MG63 (cell line): Measurements from ENCODE around the gene CALHM2. TPM values are rescaled to one million over a fixed set of nuclear protein-coding genes. Genes with fewer than 3 reads are reported as not detected.
A peak's percentile ranks its signal among the peaks of the same experiment; 100 is the strongest.

Experiments used
- DNase-seq: peaks from one replicate; pipeline ENCODE4 v3.0.0-alpha.2; 2020
- H3K27me3 ChIP-seq: fragments of 250-450 bp; sonication (Bioruptor Pico); 2 replicates; pipeline ENCODE4 v1.5.1; 2020; ENCODE audit warnings: mild to moderate bottlenecking, moderate library complexity
- H3K36me3 ChIP-seq: fragments of 250-450 bp; sonication (Bioruptor Pico); 2 replicates; pipeline ENCODE4 v1.5.1; 2020; ENCODE audit warnings: mild to moderate bottlenecking, moderate library complexity
- H3K4me3 ChIP-seq: fragments of 250-450 bp; sonication (Bioruptor Pico); 2 replicates; pipeline ENCODE4 v1.5.1; 2020; ENCODE audit warnings: mild to moderate bottlenecking, moderate library complexity
- H3K9me3 ChIP-seq: fragments of 250-450 bp; sonication (Bioruptor Pico); 2 replicates; pipeline ENCODE4 v1.5.1; 2020; ENCODE audit warnings: mild to moderate bottlenecking, moderate library complexity
- total RNA-seq: library from RNA; depleted of rRNA; stranded (reverse); fragments of >200 nt; shearing (Covaris generic); gene quantifications from 2 replicates; pipeline ENCODE4 v1.2.3, GENCODE V29; 2014; ENCODE audit warnings: low replicate concordance

CALHM2 gene
- total RNA-seq, 1 experiment from 2014 or later, result not detected

DNA sequence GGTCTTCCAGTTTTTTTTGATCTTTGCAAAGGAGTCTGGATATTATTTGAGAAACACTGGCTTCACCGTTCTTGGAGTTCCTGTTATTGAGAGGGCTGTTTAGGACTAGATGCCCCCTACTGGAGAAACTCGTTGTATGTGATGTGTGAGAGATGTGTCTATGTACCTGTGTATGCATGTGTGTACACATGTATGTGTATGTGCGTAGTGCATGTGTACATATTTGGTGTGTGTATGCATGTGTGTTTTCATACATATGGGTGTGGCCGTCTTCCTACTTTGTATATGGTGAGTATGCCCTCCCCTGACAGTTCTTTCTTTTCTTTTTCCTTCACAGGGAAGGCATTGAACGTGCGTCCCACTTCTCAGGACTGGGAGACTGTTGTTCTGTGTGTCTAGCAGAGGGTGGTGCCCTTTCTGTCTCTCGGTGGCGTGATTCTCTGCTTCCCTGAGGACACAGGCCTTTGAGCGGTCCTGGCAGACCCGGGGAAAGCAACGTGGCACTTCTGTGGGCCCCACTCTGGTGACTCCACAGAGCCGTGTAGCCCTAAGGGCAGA is 29.9 kb upstream of the CALHM2 start:
- DNase-seq, result no peak
- Histone ChIP-seq H3K27me3 (no peaks in the 10 kb centered on the region), H3K4me3 (no peak overlapping the region), H3K36me3 (no peaks in the 10 kb centered on the region), H3K9me3 (no peaks in the 10 kb centered on the region)

DNA sequence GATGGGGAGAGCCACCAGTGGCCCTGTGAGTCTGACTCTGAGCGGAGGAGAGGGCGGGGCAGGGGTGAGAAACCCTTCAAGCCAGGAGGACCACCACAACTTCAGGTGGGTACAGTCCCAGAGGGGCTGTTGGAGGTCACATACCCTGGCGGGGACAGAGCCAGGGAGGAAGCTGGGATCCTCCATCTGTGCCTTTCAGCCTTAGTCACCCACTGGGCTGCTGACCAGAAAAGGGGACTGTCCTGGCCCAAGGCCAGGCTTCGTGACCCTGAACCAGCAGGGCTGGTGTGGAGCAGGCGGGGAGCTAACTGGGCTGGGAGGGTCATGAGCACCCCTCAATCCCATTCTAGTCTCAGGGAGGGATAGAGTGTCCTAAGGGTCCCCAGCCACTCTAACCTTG is 28.4 kb upstream of the CALHM2 start:
- Histone ChIP-seq H3K36me3 (no peaks in the 10 kb centered on the region), H3K27me3 (no peaks in the 10 kb centered on the region), H3K4me3 (no peak overlapping the region), H3K9me3 (no peaks in the 10 kb centered on the region)
- DNase-seq, result peak; percentile 52

DNA sequence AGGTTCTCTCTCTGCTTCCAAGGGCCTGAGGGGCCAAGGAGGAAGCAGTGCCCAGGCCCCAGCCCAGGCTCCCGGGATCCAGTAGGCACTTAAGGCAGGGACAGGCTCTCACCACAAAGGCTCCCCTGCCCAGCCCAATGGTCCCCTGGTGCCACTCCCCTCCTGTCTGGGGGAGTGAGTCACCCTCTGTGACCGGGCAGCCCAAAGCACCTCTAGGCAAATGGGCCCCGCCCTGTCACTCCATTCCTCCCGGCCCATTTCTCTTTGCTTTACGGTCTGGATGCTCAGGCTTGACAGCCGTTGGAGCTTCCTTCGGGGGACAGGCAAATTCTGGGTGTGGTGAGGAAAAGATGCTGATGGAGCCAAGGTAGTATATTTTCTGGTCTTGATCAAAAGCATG is 27.0 kb upstream of the CALHM2 start, which contains the start of gene CALHM3:
TSS of gene CALHM3 (minus strand) at position 106 of the 400 bp plus-strand sequence. CDS start 208 bp downstream, outside the sequence.
- Histone ChIP-seq H3K36me3 (no peaks in the 10 kb centered on the region), H3K4me3 (no peak within 1 kb of the TSS), H3K27me3 (no peaks in the 10 kb centered on the region), H3K9me3 (no peaks in the 10 kb centered on the region)
- peak; percentile 42 for DNase-seq

DNA sequence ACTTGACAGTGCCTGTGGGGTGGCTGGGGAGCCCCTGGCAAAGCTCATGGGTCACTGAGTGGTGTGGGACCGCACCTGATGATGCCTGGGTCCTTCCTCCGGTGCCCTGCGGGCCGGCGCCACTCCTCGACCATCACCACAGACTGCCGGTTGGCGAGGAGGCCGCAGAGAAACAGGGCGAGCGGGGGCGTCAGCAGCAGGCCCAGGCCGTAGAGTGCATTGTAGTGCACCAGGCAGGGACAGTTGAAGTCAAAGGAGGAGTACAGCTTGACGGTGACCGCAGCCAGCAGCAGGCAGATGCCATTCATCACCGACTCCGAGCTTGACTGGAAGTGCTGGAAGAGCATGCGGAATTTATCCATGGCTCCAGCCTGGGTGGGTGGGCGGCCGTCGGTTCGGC is 26.5 kb upstream of the CALHM2 start:
- Histone ChIP-seq H3K27me3 (no peaks in the 10 kb centered on the region), H3K9me3 (no peaks in the 10 kb centered on the region), H3K4me3 (no peak overlapping the region), H3K36me3 (no peaks in the 10 kb centered on the region)
- DNase-seq, result no peak

DNA sequence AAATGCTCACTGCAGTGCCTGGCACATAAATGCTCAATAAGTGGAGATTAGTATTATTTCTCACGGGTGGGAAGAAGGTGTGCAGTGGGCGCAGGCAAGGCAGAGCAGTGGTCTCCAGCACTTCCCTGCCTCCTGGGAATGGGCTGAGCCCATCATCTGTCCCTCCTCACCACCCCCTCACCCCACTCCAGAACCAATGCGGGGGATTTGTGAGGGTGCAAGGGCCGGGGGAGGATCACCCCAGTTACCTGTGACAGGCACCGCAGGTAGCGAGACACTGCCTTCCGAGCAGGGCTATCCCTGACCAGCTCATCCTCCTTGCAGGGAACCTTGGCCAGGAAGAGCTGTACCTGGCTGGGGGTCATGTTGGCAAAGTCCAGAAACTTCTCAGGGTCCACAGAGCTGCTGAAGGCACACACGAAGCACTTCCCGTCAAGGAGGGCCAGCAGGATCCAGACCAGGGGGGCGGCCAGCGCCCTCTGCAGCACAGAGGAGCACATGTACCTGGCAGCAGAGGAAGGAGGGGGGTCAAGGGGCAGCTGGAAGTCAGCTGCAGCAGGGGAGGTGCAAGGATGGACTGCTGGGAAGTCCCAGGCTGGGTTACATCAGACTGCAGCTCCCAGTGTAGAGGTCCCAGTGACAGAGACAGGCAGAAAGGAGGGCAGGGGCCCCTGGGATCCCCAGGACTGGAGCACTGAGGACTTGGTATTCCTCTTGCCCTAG is 24.0 kb upstream of the CALHM2 start:
- H3K27me3 ChIP-seq, result no peaks in the 10 kb centered on the region
- no peak overlapping the region for H3K4me3 ChIP-seq
- H3K9me3 ChIP-seq, result no peaks in the 10 kb centered on the region
- no peaks in the 10 kb centered on the region for H3K36me3 ChIP-seq
- DNase-seq, result no peak

DNA sequence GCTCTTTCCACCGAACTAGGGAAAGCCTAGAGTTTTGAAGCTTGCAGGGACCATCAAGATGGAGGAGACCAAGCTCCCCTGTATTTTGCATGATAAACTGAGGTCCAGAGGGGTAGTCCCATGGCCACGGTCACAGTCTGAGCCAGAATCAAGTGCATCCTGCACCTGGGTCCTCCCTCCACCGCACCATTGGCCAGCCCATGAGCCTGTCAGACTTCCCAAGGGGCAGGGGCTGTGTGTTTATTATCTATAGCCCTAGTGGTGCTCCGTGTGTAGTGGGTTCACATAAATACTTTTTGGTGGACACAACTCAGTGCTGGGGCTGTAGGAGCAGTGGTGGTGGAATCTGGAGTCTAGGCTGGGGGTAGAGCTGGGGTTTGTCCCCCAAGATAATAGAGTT is 23.3 kb upstream of the CALHM2 start:
- Histone ChIP-seq H3K9me3 (no peaks in the 10 kb centered on the region), H3K36me3 (no peaks in the 10 kb centered on the region), H3K4me3 (no peak overlapping the region), H3K27me3 (no peaks in the 10 kb centered on the region)
- no peak for DNase-seq

DNA sequence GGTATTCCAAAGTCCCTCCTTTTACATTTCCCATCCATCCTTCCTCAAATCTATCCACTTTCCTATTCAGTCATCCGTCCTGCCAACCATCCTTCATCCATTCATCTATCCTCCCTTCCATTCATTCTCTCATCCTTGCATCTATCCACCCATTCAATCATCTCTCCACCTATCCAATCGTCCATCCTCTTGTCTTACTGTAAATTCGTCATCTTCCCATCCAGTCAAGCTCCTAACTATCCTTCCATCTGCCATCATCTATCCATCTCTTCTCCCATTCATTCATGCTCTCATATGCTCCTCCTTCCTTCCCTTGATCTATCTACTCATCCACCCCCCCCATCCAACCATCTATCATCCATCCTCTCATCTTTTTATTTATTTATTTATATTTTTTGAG is 21.9 kb upstream of the CALHM2 start:
- H3K4me3 ChIP-seq, result no peak overlapping the region
- no peaks in the 10 kb centered on the region for H3K36me3 ChIP-seq
- no peak for DNase-seq
- no peaks in the 10 kb centered on the region for H3K27me3 ChIP-seq
- no peaks in the 10 kb centered on the region for H3K9me3 ChIP-seq

DNA sequence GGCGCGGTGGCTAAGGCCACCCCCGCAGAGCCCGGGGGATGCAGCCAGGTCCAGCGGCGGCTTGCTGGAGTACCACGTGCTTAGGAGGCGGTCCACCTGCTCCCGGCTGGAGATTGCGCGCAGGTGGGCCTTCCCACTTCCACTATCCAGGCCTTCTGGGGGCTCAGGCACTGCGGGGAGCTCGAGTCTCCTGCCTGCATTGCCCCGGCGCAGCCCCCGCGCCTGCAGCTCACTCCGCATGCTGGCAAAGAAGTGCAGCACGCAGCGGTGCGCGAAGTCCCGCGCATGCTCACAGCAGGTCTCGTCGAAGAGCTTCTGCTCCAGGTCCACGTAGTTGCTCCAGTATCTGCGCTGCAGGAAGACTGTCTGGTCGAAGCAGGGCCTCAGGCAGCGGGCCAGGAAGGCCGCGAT is 21.1 kb upstream of the CALHM2 start:
- Histone ChIP-seq H3K4me3 (no peak overlapping the region), H3K9me3 (no peaks in the 10 kb centered on the region), H3K36me3 (no peaks in the 10 kb centered on the region), H3K27me3 (no peaks in the 10 kb centered on the region)
- DNase-seq, result no peak

DNA sequence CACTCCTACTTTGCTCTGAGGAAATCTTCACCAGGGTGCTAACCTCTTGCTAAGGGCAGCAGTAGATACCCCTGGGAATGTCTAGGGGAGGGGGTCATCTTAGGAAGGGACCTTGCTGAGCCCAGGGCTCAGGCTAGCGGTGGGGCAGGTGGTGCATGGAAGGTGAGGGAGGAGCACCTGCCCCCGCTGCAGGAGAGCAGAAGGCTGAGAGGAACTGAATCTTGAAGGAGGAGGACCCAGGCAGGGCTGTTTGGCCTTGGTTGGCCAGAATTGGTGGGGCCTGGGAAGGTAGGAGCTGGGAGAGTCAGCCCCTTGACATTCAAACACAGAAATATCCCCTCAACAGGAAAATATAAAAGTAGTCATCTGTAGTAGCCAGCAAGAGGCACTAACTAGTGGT is 19.8 kb upstream of the CALHM2 start:
- Histone ChIP-seq H3K27me3 (no peaks in the 10 kb centered on the region), H3K9me3 (no peaks in the 10 kb centered on the region), H3K4me3 (no peak overlapping the region), H3K36me3 (no peaks in the 10 kb centered on the region)
- DNase-seq, result no peak

DNA sequence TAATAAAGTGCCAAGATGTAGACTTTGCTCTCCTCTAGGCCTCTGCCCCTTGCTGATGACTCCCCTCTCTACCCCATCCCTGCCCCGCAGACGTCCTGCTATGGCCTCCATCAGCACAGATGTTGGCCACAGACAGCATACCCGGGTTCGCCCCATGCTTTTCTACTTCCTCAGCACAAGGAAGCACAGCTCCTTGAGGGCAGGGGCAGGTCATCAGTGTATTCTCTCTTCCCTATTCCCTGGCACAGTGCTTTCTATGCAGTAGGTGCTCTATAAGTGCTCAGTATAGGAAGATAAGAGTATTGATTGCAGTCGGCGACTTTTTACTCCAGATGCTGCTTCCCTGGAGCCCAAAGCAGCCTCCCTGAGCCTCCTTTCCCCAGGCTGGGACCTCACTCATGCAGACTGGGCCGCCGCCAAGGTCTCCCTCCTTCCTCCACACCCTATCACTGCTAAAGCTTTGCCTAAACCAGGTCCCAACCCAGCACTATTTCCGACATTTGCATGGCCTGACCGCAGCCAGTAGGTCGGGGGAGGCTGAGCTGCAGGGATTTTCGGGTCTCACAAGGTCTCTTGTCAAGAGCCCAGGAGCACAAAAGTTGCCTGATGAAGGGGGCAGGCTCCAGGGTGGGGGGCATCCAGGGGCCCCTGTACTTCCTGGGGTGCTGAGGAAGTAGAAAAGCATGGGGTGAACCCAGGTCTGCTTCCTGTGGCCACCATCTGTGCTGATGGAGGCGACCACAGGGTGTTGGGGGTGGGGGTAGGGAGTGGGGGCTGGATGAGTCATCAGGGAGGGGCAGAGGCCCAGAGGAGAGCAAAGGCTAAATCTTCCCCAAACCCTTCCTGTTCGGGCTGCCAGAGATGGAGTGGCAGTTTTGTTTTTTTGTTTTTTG is 18.8 kb upstream of the CALHM2 start:
- Histone ChIP-seq H3K27me3 (no peaks in the 10 kb centered on the region), H3K9me3 (no peaks in the 10 kb centered on the region), H3K36me3 (no peaks in the 10 kb centered on the region), H3K4me3 (no peak overlapping the region)
- no peak for DNase-seq

DNA sequence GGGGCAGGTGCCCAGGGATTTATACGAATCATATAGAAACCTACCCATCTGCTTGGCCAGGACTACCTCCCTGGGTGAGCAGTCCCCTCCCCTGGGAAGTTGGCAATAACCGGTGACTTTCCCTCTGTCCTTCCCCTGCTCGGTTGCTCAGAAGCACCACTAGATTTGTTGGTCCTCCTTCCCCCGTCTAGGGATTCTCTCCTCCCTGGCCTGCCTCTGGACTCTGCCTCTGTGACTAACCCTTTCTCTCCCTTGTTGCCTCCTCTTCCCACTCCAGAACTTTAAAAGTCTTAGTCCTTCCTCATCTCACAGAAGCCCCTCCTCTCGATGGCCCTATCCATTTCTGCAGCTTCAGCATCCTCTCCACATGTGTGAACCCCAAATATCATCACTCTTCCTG is 17.0 kb upstream of the CALHM2 start:
- DNase-seq, result no peak
- Histone ChIP-seq H3K27me3 (no peaks in the 10 kb centered on the region), H3K9me3 (no peaks in the 10 kb centered on the region), H3K4me3 (no peak overlapping the region), H3K36me3 (no peaks in the 10 kb centered on the region)

DNA sequence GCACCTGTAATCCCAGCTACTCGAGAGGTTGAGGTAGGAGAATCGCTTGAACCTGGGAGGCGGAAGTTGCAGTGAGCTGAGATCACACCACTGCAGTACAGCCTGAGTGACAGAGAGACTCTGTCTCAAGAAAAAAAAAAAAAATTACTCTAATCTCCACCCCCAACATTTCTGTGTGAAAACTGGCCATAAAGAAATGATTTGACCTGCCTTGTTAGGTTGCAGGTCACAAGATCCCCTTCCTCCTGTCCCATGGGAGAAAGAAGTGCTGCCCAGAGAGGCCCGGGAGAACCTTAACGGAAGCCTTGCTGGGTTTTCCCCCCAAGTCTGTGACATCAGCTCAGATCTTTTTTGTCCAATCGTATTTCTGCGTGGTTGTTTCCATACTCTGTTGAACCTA is 15.2 kb upstream of the CALHM2 start:
- Histone ChIP-seq H3K9me3 (no peaks in the 10 kb centered on the region), H3K36me3 (no peaks in the 10 kb centered on the region), H3K27me3 (no peaks in the 10 kb centered on the region), H3K4me3 (no peak overlapping the region)
- DNase-seq, result no peak

DNA sequence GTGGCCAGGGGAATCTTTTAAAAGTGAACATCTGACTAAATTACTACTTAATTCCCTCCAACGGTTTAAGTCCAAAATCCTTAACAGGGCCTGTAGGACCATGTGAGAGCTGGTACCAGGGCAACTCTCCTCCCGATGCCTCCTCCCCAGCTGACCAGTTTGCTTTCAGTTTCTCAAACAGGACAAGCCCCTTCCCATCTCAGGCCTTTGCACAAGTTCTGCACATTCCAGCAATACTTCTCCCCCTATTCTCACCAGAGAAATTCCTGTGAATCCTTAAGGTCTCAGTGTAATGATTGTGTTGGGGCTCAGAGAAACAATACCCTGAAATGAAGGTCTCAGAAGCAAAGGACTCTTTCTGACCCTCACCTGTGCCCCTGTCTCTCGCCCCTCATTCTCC is 14.6 kb upstream of the CALHM2 start:
- Histone ChIP-seq H3K9me3 (no peaks in the 10 kb centered on the region), H3K36me3 (no peaks in the 10 kb centered on the region)
- no peak for DNase-seq

DNA sequence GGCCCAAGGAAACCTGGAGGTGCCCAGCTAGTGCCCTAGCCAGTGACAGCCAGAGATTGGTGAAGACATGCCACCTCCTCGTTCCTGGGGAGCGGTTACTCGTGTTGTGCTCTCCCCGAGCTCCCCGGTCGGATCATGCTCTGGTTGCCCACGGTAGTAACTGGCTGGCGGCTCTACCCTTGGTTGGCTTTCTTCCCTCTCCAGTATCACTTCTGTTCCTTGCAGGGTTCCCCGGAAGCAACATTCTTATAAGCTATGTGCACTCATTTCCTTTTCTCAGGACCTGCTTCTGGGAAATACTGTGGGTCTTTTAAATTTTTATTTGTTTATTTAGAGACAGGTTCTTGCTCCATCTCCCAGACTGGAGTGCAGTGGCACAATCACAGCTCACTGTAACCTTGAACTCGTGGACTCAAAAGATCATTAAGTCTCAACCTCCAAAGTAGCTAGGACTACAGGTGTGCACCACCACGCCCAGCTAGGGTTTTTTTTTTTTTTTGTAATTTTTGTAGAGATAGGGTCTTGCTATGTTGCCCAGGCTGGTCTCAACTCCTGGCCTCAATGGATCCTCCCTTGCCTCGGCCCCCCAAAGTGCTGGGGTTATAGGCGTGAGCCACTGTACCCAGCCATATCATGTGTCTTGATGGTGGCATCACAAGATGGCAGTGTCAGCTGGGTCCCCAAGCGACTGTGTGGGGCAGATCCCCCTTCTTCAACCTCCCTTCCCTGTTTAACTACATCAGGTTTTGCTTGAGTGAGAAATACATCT is 13.4 kb upstream of the CALHM2 start:
- no peak overlapping the region for H3K4me3 ChIP-seq
- no peaks in the 10 kb centered on the region for H3K36me3 ChIP-seq
- no peaks in the 10 kb centered on the region for H3K9me3 ChIP-seq
- no peaks in the 10 kb centered on the region for H3K27me3 ChIP-seq
- no peak for DNase-seq

More for the DNA sequence above, 14.6 kb upstream of the CALHM2 start:
- H3K4me3 ChIP-seq, result no peak overlapping the region
- H3K27me3 ChIP-seq, result no peaks in the 10 kb centered on the region

DNA sequence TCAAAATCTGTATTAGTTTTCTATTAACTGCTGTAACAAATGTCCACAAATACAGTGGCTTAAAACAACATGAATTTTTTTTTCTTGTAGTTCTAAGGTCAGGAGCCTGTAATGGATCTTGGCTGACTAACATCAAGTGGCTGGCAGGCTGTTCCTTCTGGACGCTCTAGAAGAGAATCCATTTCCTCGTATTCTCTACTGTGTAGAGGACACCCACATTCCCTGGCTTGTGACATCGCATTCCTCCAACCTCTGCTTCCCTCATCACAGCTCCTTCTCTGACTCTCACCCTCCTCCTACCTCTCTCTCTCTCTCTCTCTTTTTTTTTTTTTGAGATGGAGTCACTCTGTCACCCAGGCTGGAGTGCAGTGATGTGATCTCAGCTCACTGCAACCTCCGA is 11.3 kb upstream of the CALHM2 start:
- H3K9me3 ChIP-seq, result no peaks in the 10 kb centered on the region
- no peaks in the 10 kb centered on the region for H3K36me3 ChIP-seq
- no peak for DNase-seq
- H3K4me3 ChIP-seq, result no peak overlapping the region
- H3K27me3 ChIP-seq, result no peaks in the 10 kb centered on the region

DNA sequence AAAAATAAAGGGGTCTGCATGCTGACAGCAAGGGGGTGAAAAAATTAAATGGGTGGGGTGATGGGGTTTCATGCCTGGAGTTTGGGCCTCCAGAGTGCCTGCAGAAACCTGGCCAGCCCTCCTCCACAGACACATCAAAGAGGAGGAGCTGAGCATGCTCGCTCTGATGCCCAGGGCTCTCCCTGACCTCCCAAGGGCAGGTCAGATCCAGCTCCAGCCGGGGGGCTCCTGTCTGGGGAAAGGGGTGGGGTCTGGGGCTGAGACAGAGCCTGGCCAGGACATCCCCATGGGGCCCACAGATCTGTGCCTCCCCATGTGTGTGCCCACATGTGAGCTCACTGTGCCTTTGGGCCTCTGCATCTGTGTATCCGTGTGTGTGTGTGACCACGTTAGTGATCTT is 7.4 kb upstream of the CALHM2 start:
- DNase-seq, result no peak
- Histone ChIP-seq H3K27me3 (no peaks in the 10 kb centered on the region), H3K4me3 (no peak overlapping the region), H3K9me3 (no peaks in the 10 kb centered on the region), H3K36me3 (no peaks in the 10 kb centered on the region)

DNA sequence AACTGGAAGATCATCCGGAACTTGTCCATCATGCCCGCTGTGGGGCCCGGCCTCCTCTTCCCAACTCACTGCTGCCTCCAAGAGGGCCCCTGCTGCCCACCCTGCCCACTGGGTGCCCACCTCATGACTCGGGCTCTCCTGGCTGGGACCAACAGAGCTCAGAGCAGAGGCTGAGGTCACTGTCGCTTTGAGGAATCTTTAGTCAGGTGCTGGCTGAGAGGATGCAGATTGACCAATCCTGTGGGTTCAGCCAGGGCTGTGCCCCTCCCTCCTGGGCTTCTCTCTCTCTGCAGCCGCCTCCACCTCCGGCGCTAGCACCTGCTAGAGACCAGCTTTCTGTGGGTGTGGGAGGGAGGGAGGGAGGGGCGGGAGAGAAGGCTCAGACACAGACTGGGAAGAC is 6.5 kb upstream of the CALHM2 start, which contains the start of gene CALHM1:
TSS of gene CALHM1 (minus strand) at position 181 of the 400 bp plus-strand sequence. CDS start at position 32, 149 bp downstream.
- Histone ChIP-seq H3K9me3 (no peaks in the 10 kb centered on the region), H3K4me3 (no peak within 1 kb of the TSS), H3K27me3 (no peaks in the 10 kb centered on the region), H3K36me3 (no peaks in the 10 kb centered on the region)
- no peak for DNase-seq
